ENCODE data around the gene PASD1.
"Not testable (repeated sequence)": the region's sequence is repeated elsewhere in the genome, so short reads cannot be mapped to it uniquely, and the experiment has no call there.

GRCh38 chrX:151546226-151546625, 17.2 kb upstream of the PASD1 start:
- TF ChIP-seq CTCF (IDR thresholded peaks at IDR 0.05); YY1 (IDR thresholded peaks at IDR 0.05; ENCODE audit: low read depth); EP300 (IDR thresholded peaks at IDR 0.05; ENCODE audit: borderline replicate concordance in 1 of 2, low read depth in 1 of 2, low read length in 1 of 2); POLR2AphosphoS5 (IDR thresholded peaks at IDR 0.05; ENCODE audit: low read depth, low read length); RFX5 (IDR thresholded peaks at IDR 0.05; ENCODE audit: low read length); FOXM1 (IDR thresholded peaks at IDR 0.05; ENCODE audit: low read depth); CHD2 (IDR thresholded peaks at IDR 0.05; ENCODE audit: low read length, partially characterized antibody); MEF2A (IDR thresholded peaks at IDR 0.05; ENCODE audit: borderline replicate concordance, low read depth): not testable (repeated sequence)

Measured in SK-N-SH (cell line).